GM19395 (cell line): ENCODE results near the gene KIF24.
"Not testable (repeated sequence)": the region's sequence is repeated elsewhere in the genome, so short reads cannot be mapped to it uniquely, and the experiment has no call there.

Experiments
- ATAC-seq: cut with Tn5 transposase; IDR thresholded peaks from one replicate; pipeline ENCODE4 v1.9.1; 2021; ENCODE audit warnings: mild to moderate bottlenecking, moderate library complexity; ENCODE audit not compliant: unreplicated experiment

Gene KIF24

GRCh38 chr9:34328987-34329832 is at the start of gene KIF24, which contains the start of gene NUDT2:
KIF24 (minus strand) TSS chr9:34329268; CDS start chr9:34311346, 17,922 bp downstream.
NUDT2 (plus strand) TSS chr9:34329569; CDS start chr9:34339040, 9,471 bp downstream.
- peak; percentile 94 for ATAC-seq

GRCh38 chr9:34378376-34379060 is 49.5 kb upstream of the KIF24 start:
- ATAC-seq: no peak

- ATAC-seq: no peak
Measured at GRCh38 chr9:34377404-34377746, 48.3 kb upstream of the KIF24 start.

GRCh38 chr9:34376596-34377403 is 47.7 kb upstream of the KIF24 start, which contains the start of gene MYORG:
MYORG (minus strand) TSS chr9:34376898; CDS start chr9:34372943, 3,955 bp downstream.
- ATAC-seq: peak; percentile 87

- no peak for ATAC-seq
Measured at GRCh38 chr9:34375901-34376595, 47.0 kb upstream of the KIF24 start.

GRCh38 chr9:34374905-34375552 is 46.0 kb upstream of the KIF24 start:
- ATAC-seq: no peak

GRCh38 chr9:34374339-34374738 is 45.3 kb upstream of the KIF24 start:
- ATAC-seq: no peak

- no peak for ATAC-seq
Measured at GRCh38 chr9:34373749-34374148, 44.7 kb upstream of the KIF24 start.

- ATAC-seq: no peak
Measured at GRCh38 chr9:34372467-34373011, 43.5 kb upstream of the KIF24 start.

- ATAC-seq: no peak
Measured at GRCh38 chr9:34371886-34372466, 42.9 kb upstream of the KIF24 start.

GRCh38 chr9:34370970-34371880 is 42.2 kb upstream of the KIF24 start:
- no peak for ATAC-seq

GRCh38 chr9:34370335-34370969 is 41.4 kb upstream of the KIF24 start:
- no peak for ATAC-seq

GRCh38 chr9:34369636-34370035 is 40.6 kb upstream of the KIF24 start:
- no peak for ATAC-seq

GRCh38 chr9:34368796-34369195 is 39.7 kb upstream of the KIF24 start:
- not testable (repeated sequence) for ATAC-seq

- ATAC-seq: not testable (repeated sequence)
Measured at GRCh38 chr9:34367751-34368410, 38.8 kb upstream of the KIF24 start.

GRCh38 chr9:34366365-34366764 is 37.3 kb upstream of the KIF24 start:
- no peak for ATAC-seq

GRCh38 chr9:34365282-34365681 is 36.2 kb upstream of the KIF24 start:
- no peak for ATAC-seq
